Activated CD8-positive, alpha-beta T cell treated with anti-CD3 and anti-CD28 coated beads for 36 hours (primary cell): ENCODE results near the gene ATP6V1B1. TPM values are rescaled to one million over a fixed set of nuclear protein-coding genes. Genes with fewer than 3 reads are reported as not detected.

Source experiments
- ATAC-seq: fragments of 200-7000 bp; cut with Tn5 transposase; one replicate; pipeline ENCODE4 v1.10.0; 2021; ENCODE audit warnings: mild to moderate bottlenecking, moderate library complexity
- CTCF ChIA-PET: fragments of 350-600 bp; sonication (Branson Sonifier 250); formaldehyde crosslinking; loops from one replicate; lab custom pipeline; 2021; ENCODE audit warnings: antibody characterized with exemption; lab: Charles Lee
- POLR2A ChIA-PET: fragments of 350-600 bp; sonication (Branson Sonifier 250); formaldehyde crosslinking; loops from one replicate; lab custom pipeline; 2021; ENCODE audit warnings: antibody characterized with exemption; lab: Charles Lee
- DNase-seq: peaks from one replicate; pipeline ENCODE4 v3.0.0-alpha.2; 2020
- H3K27ac Mint-ChIP-seq: one replicate; pipeline ENCODE4 v1.8.0; 2021; ENCODE audit warnings: mild to moderate bottlenecking, mixed read lengths
- H3K27me3 Mint-ChIP-seq: one replicate; pipeline ENCODE4 v1.8.0; 2021; ENCODE audit warnings: mixed read lengths
- H3K36me3 Mint-ChIP-seq: one replicate; pipeline ENCODE4 v1.8.0; 2021; ENCODE audit warnings: low read depth, mixed read lengths
- H3K4me1 Mint-ChIP-seq: one replicate; pipeline ENCODE4 v1.8.0; 2021; ENCODE audit warnings: low read depth, mixed read lengths
- H3K4me3 Mint-ChIP-seq: one replicate; pipeline ENCODE4 v1.8.0; 2021; ENCODE audit warnings: mild to moderate bottlenecking, moderate library complexity, mixed read lengths
- H3K9me3 Mint-ChIP-seq: one replicate; pipeline ENCODE4 v1.8.0; 2021; ENCODE audit warnings: mixed read lengths
- CTCF ChIP-seq: fragments of 200-600 bp; IDR thresholded peaks from one replicate; pipeline ENCODE4 v1.8.0; 2022; ENCODE audit warnings: antibody characterized with exemption, mild to moderate bottlenecking
- intact Hi-C: fragments of 100-400 bp; cut with micrococcal nuclease; formaldehyde crosslinking; loops from one replicate; pipeline ENCODE4 v1.10.0; 2022
- total RNA-seq, 2 experiments: library from RNA; stranded (reverse); gene quantifications; one replicate each; pipeline ENCODE4 v1.2.3, GENCODE V29; 2021

Gene ATP6V1B1
- total RNA-seq, 2 experiments from 2014 or later, result not detected

- ChIA-PET CTCF (interaction anchor here (2.0 to 6.0 kb wide), 3 partner anchors 18 to 34 kb away, joined by 5 to 60 read pairs (median 9); no protein-coding TSS in a partner anchor), POLR2A (interaction anchor here (1.1 to 1.3 kb wide), 2 partner anchors 12 to 15 kb away, joined by 3 to 4 read pairs; partner anchors contain the start of gene TEX261)
- no peak for TF ChIP-seq CTCF
- intact Hi-C loops, result no loop called here
- peaks cover 18% of the 10 kb centered on the region for H3K36me3 Mint-ChIP-seq
- peaks cover 18% of the 10 kb centered on the region for H3K4me1 Mint-ChIP-seq
- H3K9me3 Mint-ChIP-seq, result no peaks in the 10 kb centered on the region
- no peak for DNase-seq
- no peak for ATAC-seq
- no peak overlapping the region for H3K27ac Mint-ChIP-seq
- no peaks in the 10 kb centered on the region for H3K27me3 Mint-ChIP-seq
- H3K4me3 Mint-ChIP-seq, result no peak overlapping the region
These were observed 46.4 kb downstream of the ATP6V1B1 start for GRCh38 chr2:70981866-70982810.

GRCh38 chr2:70982971-70983370 lies 47.3 kb downstream of the ATP6V1B1 start:
- peaks cover 13% of the 10 kb centered on the region for H3K4me1 Mint-ChIP-seq
- ChIA-PET POLR2A (interaction anchor here (1.1 to 1.3 kb wide), 2 partner anchors 11 to 14 kb away, joined by 3 to 4 read pairs; partner anchors contain the start of gene TEX261), CTCF (interaction anchor here (1.8 to 6.0 kb wide), 4 partner anchors 10 to 35 kb away, joined by 5 to 60 read pairs (median 23); no protein-coding TSS in a partner anchor)
- no peak overlapping the region for H3K4me3 Mint-ChIP-seq
- TF ChIP-seq CTCF, result no peak
- H3K36me3 Mint-ChIP-seq, result peaks cover 18% of the 10 kb centered on the region
- ATAC-seq (no peak), DNase-seq (no peak)
- intact Hi-C loops, result no loop called here
- H3K27ac Mint-ChIP-seq, result no peak overlapping the region
- H3K9me3 Mint-ChIP-seq, result no peaks in the 10 kb centered on the region
- H3K27me3 Mint-ChIP-seq, result no peaks in the 10 kb centered on the region

GRCh38 chr2:70983506-70984227 lies 48.0 kb downstream of the ATP6V1B1 start:
- ChIA-PET POLR2A (interaction anchor here (1.1 to 1.3 kb wide), 2 partner anchors 11 to 13 kb away, joined by 3 to 4 read pairs; partner anchors contain the start of gene TEX261), CTCF (interaction anchor here (0.9 to 6.0 kb wide), 10 partner anchors 9 to 126 kb away, joined by 4 to 60 read pairs (median 8); no protein-coding TSS in a partner anchor)
- peaks cover 23% of the 10 kb centered on the region for H3K36me3 Mint-ChIP-seq

GRCh38 chr2:70984228-70984575 lies 48.5 kb downstream of the ATP6V1B1 start:
- DNase-seq (no peak), ATAC-seq (no peak)
- no peak overlapping the region for H3K27ac Mint-ChIP-seq
- no peak for TF ChIP-seq CTCF
- H3K27me3 Mint-ChIP-seq, result no peaks in the 10 kb centered on the region
- CTCF ChIA-PET, result interaction anchor here (0.8 to 6.0 kb wide), 12 partner anchors 9 to 126 kb away, joined by 3 to 60 read pairs (median 6); no protein-coding TSS in a partner anchor
- no peaks in the 10 kb centered on the region for H3K9me3 Mint-ChIP-seq
- H3K4me1 Mint-ChIP-seq, result peaks cover 10% of the 10 kb centered on the region
- peaks cover 27% of the 10 kb centered on the region for H3K36me3 Mint-ChIP-seq
- no peak overlapping the region for H3K4me3 Mint-ChIP-seq
- POLR2A ChIA-PET, result interaction anchor here (0.5 to 1.9 kb wide), 4 partner anchors 9 to 147 kb away, joined by 3 to 5 read pairs (median 4); no protein-coding TSS in a partner anchor
- intact Hi-C loops, result no loop called here

More at GRCh38 chr2:70983506-70984227, 48.0 kb downstream of the ATP6V1B1 start:
- no peaks in the 10 kb centered on the region for H3K9me3 Mint-ChIP-seq
- H3K4me3 Mint-ChIP-seq, result no peak overlapping the region
- no peak for DNase-seq
- no peak for TF ChIP-seq CTCF
- no peak for ATAC-seq
- no peak overlapping the region for H3K27ac Mint-ChIP-seq
- no peaks in the 10 kb centered on the region for H3K27me3 Mint-ChIP-seq
- intact Hi-C loops, result no loop called here
- peaks cover 10% of the 10 kb centered on the region for H3K4me1 Mint-ChIP-seq
